AG08396 (cell line): ENCODE results near the gene TSBP1.
A peak's percentile ranks its signal among the peaks of the same experiment; 100 is the strongest.
"Not testable (repeated sequence)": the region's sequence is repeated elsewhere in the genome, so short reads cannot be mapped to it uniquely, and the experiment has no call there.

Experiments used
- DNase-seq: peaks from one replicate; pipeline ENCODE4 v3.0.0; 2012; ENCODE audit warnings: low spot score, mixed read lengths

Gene TSBP1

GRCh38 chr6:32375739-32376529 is 4.2 kb upstream of the TSBP1 start:
- DNase-seq = no peak

GRCh38 chr6:32371229-32371628 is 474 bp downstream of the TSBP1 start:
- no peak for DNase-seq

GRCh38 chr6:32370505-32370904 is 1.2 kb downstream of the TSBP1 start:
- no peak for DNase-seq

GRCh38 chr6:32369660-32370059 is 2.0 kb downstream of the TSBP1 start:
- peak; percentile 53 for DNase-seq

- no peak for DNase-seq
Measured at GRCh38 chr6:32367644-32368043, 4.1 kb downstream of the TSBP1 start.

- not testable (repeated sequence) for DNase-seq
Measured at GRCh38 chr6:32359225-32359624, 12.5 kb downstream of the TSBP1 start.

GRCh38 chr6:32358548-32358947 is 13.2 kb downstream of the TSBP1 start:
- DNase-seq = not testable (repeated sequence)

- no peak for DNase-seq
Measured at GRCh38 chr6:32355018-32355417, 16.7 kb downstream of the TSBP1 start.

GRCh38 chr6:32353348-32353747 is 18.4 kb downstream of the TSBP1 start:
- no peak for DNase-seq

GRCh38 chr6:32340242-32340641 is 31.5 kb downstream of the TSBP1 start:
- no peak for DNase-seq

GRCh38 chr6:32337186-32337805 is 34.4 kb downstream of the TSBP1 start:
- DNase-seq = no peak

- DNase-seq = no peak
Measured at GRCh38 chr6:32332433-32332832, 39.3 kb downstream of the TSBP1 start.

- no peak for DNase-seq
Measured at GRCh38 chr6:32329141-32329540, 42.6 kb downstream of the TSBP1 start.

GRCh38 chr6:32327103-32327502 is 44.6 kb downstream of the TSBP1 start:
- no peak for DNase-seq

- no peak for DNase-seq
Measured at GRCh38 chr6:32318501-32318900, 53.2 kb downstream of the TSBP1 start.

- DNase-seq = no peak
Measured at GRCh38 chr6:32317541-32317940, 54.2 kb downstream of the TSBP1 start.

- DNase-seq = no peak
Measured at GRCh38 chr6:32313964-32314363, 57.7 kb downstream of the TSBP1 start.

- peak; percentile 26 for DNase-seq
Measured at GRCh38 chr6:32298632-32299336, 72.9 kb downstream of the TSBP1 start.

GRCh38 chr6:32294980-32295379 is 76.7 kb downstream of the TSBP1 start:
- not testable (repeated sequence) for DNase-seq

- DNase-seq = no peak
Measured at GRCh38 chr6:32294566-32294965, 77.1 kb downstream of the TSBP1 start.

- DNase-seq = no peak
Measured at GRCh38 chr6:32293695-32294094, 78.0 kb downstream of the TSBP1 start.

- no peak for DNase-seq
Measured at GRCh38 chr6:32291543-32291942, 80.2 kb downstream of the TSBP1 start.

GRCh38 chr6:32290886-32291450 is 80.7 kb downstream of the TSBP1 start:
- DNase-seq = no peak
